ENCODE results near the gene PERCC1. TPM values are rescaled to one million over a fixed set of nuclear protein-coding genes. Genes with fewer than 3 reads are reported as not detected.

The PERCC1 gene
- not detected in 2 replicates for total RNA-seq

DNA sequence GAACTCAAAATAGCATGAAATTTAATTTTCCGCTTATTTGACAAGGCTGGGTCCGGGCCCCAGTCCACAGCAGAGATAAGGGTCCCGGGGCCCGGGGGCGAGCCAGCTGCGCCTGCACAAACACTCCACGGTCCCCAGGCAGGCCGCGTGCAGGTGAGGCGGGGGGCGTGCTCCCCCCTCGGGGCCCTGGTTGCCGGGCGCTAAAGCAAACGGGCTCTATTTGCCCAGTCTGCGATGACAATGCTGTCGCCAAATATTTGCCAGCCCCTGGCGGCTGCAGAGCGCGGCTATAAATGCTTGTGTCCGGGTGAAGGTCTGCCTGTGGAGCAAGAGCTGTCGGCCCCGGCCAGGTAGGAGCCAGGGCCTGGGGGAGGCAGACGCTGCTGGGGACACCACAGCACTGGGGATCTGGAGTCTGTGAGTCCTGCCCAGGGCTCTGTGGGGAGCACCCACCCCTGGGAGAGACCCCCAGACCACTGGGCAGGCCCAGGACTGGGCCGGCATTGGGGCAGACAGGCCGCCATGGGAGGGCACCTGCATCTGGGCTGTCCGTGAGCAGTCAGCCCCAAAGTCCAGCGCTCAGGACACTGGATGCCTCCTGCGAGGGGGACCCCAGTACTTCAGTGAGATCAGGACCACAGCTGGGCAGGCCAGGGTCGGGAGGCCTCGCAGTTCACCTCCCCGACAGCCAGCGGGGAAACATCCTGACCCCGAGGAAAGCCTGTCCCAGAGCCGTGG lies at the start of gene PERCC1:
Gene PERCC1, plus strand, starts transcription at position 320 of the 738 bp plus-strand sequence. CDS start 1,516 bp downstream, outside the sequence.
- no peak for DNase-seq (ENCODE audit: low read depth, low spot score)

DNA sequence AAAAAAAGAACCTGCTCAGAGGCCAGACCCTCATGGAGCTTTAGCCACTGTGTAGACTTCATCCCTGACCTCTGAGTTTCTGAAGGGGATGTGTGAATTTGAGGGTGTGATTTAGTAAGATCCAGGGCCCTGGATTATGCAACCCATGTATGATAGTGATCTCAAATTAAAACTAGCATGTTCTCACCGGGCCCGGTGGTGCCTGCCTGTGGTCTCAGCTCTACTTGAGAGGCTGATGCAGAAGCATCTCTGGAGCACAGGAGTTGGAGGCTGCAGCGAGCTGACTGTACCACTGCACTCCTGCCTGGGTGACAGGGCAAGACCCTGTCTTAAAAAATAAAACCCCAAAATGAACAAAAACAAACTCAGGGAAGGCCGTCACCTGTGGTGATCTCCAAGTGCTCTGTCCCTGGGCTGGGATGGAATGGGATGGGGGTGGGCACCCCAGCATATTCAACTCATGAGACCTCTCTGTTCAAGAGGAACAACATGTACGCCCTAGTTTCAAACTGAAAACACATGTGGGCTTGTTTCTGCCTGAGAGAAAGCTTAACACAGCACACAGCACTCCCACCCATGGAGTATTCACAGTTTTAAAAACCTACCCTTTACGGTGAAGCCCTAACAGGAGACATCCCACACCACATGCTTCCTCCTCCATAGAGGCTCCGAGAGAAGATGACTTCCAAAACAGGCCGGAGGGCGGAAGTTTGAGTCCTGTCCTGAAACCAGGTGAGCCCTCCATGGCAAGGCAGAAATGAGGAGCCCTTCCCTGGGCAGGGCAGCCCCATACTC lies 49.1 kb upstream of the PERCC1 start:
- DNase-seq (ENCODE audit: low read depth, low spot score): no peak

DNA sequence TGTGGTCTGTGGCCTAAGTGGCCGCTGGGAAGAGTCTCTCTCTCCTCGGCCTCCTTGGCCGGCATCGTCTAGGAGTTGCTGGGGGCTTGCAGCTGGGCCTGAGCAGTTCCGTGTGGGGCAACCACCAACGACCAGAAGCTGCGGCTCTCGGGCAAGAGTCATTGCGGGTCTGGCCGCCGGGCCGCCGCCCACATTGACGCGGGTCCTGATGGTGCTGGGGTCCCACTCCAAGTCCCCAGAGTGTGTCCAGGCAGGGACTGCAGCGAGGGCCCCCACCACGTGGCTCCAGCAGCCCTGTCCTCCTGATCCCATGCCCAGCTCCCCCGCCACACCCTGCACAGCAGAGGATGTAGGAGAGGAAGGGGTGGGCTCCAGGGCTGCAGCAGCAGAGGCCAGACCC lies 47.3 kb upstream of the PERCC1 start:
- DNase-seq (ENCODE audit: low read depth, low spot score): no peak

DNA sequence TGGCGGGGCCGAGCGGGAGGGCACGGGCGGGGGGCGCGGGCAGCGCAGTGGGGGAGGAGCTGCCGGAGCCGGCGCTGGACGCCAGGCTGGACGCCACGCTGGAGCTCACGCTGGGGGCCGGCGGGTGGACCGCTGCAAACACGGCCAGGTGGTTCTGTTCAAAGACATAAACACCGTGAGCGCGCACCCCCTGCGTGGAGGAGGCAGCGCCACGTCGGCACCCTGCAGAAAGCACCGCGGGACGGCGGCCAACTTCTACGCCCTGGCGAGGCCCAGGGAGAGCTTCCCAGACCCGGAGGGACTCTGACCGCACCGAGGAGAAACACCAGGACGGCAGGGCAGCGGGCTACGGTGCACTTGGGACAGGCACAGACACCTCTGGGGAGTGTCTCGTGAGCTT lies 45.6 kb upstream of the PERCC1 start:
- no peak for DNase-seq (ENCODE audit: low read depth, low spot score)

DNA sequence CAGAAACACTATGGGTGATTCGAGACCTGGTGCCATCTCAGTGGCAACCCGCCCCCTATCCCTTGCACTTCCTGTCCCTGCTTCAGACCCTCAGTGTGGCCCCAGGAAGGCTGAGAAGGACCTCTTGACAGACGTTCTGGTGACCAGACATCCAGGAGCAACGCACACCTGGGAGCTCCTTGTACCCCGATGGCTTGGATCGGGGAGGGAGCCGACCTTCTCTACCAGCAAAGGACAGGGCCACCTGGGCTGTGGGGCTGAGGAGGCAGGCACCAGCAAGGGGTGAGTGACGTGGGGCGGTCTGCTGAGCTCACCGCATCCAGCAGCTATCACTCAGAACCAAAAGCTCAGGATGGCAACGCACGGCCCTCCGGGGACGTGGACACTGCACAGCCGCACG lies 43.5 kb upstream of the PERCC1 start:
- no peak for DNase-seq (ENCODE audit: low read depth, low spot score)

DNA sequence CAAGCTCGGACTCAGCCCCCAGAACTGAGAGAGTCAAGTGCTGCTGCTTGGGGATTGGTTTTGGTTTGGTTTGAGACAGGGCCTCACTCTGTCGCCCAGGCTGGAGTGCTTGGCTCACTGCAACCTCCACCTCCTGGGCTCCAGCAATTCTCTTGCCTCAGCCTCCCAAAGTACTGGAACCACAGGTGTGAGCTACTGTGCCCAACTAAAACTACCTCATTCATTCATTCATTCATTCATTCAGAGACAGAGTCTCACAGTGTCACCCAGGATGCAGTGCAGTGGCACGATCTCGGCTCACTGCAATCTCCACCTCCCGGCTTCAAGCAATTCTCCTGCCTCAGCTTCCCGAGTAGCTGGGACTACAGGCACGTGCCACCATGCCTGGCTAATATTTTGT lies 41.1 kb upstream of the PERCC1 start:
- DNase-seq (ENCODE audit: low read depth, low spot score): no peak

DNA sequence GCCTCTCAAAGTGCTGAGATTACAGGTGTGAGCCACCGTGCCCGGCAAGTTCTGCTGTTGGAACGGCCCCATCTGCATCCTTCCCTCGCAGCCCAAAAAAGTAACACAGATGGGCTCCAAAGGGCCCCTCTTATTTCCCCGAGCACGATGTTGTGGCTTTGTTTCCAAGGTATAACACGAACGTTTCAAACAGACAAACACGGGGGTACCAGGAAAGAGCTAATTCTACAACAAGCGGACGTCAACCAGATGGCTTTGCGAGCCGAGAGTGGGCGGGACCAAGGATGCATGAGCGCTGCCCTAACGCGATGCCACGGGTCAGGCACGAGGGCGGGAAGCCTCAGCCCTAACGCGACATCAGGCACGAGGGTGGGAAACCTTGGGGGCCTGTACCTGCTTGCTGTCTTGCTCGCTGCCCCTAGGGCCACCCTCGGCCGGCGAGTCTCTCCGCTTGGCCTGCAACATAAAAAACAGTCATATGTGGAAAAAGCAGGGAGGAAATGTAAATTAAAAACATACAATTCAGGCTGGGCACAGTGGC lies 40.6 kb upstream of the PERCC1 start:
- DNase-seq (ENCODE audit: low read depth, low spot score): no peak

DNA sequence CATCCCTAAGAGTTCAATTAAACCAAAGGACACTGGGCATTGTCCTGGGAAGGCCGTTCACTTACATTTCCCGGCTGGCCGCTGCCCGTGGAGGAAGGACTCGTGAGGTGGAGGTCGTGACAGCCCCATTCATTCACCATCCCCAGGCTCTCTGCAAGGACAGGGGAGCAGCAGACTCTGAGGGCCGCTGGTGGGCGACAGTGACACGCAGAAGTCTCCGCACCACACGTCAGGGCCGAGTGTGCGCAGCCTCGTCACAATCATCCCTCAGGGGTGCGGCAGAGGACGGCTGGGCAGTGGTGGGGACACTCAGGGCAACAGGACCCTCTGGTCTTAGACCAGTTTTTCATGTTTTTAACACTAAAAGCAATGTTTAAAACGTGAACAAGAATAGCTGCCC lies 38.1 kb upstream of the PERCC1 start:
- DNase-seq (ENCODE audit: low read depth, low spot score): no peak

DNA sequence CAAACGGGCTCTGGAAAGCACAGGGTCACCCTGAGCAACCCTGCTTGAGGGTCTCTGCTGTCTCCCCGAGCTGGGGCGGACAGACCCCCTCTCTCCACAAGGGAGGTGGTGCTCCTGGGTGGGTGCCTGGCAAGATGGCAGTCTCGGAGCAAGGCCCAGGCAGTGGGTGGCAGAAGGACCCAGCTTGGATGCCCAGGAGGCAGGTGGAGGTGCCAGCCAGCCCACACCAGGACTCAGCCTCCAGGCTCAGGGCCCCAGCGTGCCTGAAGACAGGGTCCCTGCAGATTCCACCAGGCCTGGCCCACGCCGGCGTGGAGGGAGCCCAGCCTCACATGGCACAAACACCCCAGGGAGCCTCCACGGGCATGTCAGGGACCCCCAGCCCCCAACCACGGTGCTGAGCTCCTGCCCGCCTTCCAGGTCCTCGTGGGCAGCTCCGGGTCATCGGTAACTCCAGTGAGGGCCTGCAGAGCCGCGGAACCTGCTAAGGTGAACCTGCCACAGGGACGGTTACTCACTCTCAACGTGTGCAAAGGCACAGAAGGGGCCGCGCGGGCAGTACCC lies 37.2 kb upstream of the PERCC1 start:
- no peak for DNase-seq (ENCODE audit: low read depth, low spot score)

DNA sequence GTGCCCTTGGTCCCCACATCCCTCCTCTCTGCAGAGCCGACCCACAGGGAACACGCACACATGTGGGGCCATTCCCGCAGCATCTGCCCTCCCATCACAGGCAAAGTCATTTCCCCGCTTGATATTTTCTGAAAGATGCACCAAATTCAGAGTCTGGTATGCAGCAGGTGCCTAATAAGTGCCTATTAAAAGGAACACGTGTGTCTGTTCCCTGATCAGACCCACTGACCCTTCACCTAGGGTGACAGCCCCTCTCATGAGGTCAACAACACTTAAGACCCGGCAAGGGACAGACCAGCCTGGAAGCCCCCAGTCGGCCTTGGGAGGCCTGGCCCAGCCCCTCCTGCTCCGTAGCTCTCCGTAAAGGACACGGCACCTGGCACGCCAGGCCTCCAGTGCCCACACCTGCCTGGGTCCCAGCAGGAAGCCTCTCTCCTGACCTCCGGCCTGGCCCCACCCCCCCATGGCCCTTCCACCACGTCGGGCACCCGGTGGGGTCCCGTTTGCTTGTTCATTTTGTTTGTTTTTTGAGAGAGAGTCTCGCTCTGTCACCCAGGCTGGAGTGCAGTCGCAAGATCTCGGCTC lies 36.4 kb upstream of the PERCC1 start:
- DNase-seq (ENCODE audit: low read depth, low spot score): no peak

DNA sequence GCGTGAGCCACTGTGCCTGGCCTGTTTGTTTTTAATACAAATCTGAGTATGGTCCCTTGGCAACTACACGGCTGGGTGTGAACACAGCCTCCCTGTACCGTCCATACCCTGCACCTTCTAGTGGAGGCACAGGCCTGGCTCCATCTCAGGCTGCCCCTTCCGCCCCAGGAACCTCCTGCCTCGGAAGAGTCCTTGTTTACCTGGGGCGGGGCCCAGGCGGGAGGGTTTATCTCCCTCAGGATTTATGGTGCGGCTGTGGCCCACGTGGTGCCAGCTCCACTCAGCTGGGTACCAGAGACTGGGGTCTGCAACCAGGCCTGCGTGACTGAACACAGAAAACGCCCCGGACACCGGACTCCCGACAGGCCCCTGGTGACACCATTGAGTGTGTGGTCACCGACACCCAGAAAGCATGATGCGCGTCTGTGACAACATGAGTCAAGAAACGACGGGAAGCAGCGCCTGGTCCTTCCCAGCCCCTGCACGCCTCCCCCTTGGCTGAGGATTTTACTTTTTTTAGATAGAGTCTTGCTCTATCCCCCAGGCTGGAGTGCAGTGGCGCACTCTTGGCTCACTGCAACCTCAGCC lies 35.3 kb upstream of the PERCC1 start:
- DNase-seq (ENCODE audit: low read depth, low spot score): no peak

DNA sequence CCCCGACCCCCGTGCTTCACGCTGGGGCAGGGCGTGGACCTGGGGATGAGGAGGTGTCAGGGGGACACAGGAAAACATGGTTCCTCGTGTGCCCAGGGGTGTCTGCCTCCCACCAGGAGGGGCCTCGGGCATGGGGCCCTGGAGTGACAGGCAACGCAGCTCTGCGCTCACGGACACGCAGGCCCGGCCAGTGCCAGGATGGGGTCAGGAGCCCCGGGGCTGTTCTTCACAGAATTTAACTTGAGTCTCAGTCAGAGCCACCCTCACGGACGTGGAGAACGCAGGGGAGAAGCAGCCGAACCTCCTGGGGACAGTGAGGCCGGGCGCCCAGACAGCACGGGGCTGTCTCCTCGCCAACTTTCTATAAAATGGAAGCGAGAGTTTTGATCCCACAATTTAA lies 33.1 kb upstream of the PERCC1 start:
- DNase-seq (ENCODE audit: low read depth, low spot score): no peak

DNA sequence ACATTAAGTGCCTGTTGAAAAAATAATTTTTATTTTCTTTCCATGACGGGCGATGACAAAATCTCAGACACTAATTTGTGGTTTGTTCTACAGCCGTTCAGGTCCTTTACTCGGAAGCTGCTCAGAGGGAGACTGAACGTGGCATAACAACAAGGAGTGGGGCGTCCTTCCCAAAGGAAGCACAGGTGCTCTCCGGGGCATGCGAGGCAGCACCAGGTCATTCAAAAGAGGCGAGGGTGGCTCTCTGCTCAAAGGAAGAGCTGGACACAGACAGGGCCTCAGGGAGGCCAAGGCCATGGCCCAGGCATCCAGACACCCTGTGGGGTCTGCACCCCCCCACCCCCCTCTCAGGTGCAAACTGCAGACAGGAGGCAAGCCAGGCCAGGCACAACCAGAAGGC lies 32.5 kb upstream of the PERCC1 start:
- no peak for DNase-seq (ENCODE audit: low read depth, low spot score)

DNA sequence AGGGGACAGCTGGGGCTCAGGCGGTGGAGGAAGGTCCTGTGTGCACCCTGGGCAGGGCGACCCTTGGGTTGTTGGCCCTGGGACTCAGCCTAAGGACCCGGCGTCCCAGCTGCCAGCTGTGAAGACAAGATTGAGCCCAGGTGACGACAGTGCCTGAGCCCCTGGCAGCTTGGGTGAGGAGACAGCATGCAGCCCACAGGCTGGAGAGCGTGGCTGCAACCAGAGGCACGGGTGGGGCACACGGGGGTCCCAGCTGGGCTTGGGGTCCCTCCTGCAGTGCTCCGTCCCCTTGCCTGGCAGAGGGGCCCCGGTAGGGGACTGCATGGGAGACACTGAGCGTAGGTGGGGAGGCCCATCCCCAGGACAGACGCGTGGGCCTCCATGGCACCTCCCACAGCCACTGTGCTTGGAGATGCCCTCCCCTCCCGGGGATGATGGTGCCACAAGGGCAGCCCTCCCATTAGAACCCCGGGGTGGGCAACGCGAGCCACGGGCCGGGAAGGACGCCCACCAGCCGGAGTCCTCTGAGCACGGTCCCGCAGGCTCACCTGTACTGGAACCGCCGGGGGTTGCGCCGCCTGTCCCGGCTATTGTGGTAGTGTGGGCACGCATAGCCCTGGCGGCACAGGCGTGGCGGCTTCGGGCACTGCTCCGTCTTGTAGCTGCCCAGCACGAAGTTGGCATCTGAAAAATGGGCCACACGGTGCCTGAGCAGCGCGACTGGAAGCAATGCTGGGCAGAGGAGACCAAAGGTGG lies 31.9 kb upstream of the PERCC1 start:
- DNase-seq (ENCODE audit: low read depth, low spot score): no peak

DNA sequence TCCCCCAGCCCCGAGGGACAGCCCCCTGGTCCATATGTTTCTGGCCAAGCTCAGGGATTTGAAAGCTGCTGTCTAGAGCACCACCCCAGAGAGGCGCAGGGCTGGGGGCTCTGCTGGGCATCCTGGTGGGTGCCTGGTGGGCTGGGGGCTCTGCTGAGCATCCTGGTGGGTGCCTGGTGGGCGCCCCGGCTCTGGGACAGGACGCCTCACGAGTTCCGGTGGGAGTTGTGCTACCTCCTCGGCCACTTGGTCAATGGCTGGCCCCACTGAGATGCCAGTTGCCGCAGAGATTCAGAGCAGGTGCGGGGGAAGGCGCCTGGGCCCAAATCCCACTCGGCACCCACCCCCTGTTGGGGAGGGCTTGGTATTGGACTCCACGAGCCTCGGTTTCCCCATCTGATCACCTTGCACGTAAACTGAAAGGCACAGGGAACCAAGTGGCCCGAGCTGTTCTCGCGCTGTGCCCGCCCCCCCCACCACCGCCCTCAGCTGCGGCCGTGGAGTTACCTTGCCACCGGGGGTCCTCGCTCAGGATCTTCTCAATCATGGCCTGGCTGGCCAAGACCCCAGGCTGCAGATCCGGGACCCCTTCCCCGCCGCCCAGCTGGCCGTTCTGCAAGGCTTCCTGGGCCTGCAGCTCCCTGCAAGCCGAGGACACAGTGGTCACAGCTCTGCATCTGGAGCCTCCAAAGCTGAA lies 29.7 kb upstream of the PERCC1 start:
- DNase-seq (ENCODE audit: low read depth, low spot score): no peak

DNA sequence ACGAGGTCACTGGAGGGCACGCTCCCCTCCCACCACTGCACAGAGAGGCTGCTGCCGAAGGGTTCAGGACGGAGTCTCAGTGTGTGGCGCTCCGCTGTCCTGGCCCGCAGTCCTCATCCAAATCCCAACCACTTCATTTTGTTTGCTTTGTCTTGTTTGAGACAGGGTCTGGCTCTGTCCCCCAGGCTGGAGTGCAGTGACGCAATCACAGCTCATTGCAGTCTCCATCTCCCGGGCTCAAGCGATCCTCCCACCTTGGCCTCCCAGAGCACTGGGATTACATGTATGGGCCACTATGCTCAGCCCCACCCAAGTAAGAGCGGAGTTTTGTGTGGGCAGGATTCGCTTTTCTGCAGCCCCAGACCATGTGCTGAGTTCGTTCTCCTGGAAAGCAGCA lies 29.1 kb upstream of the PERCC1 start:
- no peak for DNase-seq (ENCODE audit: low read depth, low spot score)

DNA sequence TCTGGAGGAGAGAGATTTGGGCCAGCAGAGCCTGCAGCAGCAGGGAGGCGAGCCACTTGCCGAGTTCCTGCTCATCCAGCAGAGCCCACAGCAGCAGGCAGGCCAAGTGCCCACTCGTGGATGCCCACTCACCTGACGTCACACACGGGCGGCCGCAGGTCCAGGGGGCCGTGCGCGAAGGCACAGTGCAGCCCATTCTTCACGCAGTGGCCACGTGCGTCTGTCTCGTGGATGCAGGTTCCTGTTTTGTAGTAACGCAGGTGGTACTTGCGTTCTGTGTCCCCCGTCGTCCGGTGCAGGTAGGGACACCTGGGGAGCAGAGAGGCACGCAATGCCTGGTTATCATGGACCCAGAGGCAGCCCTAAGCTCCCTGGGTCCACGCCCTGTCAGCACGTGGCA lies 27.8 kb upstream of the PERCC1 start:
- no peak for DNase-seq (ENCODE audit: low read depth, low spot score)

DNA sequence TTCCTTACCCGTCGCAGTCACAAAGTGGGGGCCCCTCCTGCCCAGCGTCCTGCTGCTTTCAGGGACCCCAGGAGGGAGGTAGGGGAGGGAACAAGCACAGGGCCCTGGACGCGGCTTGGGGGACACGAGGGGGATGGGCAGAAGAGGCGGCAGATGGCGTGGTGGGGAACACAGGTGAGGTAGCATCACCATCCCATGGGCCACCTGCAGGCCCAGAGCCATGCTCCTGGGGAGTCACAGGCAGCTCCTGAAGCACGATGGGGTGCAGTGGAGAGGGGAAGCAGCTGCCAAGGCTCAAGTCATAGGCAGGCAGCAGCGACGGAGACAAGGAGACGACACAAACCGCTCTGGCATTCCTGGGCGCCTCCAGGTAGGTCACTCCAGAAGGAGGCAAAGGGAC lies 27.1 kb upstream of the PERCC1 start:
- DNase-seq (ENCODE audit: low read depth, low spot score): no peak

DNA sequence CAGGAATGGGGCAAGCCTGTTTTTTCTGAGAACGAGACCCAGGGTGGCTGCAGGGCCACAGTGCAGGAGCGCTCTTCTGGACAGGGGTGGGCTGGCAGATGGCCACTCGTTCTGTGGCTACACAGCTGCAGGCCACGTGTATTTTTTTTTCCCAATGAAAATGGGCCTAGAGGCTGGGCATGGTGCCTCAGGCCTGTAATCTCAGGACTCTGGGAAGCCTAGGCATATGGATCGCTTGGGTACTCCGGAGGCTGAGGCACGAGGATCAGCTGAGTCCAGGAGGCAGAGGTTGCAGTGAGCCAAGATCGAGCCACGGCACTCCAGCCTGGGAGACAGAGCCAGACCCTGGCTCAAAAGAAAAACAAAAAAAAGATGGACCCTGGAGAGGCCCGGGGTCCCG lies 23.1 kb upstream of the PERCC1 start:
- DNase-seq (ENCODE audit: low read depth, low spot score): no peak

DNA sequence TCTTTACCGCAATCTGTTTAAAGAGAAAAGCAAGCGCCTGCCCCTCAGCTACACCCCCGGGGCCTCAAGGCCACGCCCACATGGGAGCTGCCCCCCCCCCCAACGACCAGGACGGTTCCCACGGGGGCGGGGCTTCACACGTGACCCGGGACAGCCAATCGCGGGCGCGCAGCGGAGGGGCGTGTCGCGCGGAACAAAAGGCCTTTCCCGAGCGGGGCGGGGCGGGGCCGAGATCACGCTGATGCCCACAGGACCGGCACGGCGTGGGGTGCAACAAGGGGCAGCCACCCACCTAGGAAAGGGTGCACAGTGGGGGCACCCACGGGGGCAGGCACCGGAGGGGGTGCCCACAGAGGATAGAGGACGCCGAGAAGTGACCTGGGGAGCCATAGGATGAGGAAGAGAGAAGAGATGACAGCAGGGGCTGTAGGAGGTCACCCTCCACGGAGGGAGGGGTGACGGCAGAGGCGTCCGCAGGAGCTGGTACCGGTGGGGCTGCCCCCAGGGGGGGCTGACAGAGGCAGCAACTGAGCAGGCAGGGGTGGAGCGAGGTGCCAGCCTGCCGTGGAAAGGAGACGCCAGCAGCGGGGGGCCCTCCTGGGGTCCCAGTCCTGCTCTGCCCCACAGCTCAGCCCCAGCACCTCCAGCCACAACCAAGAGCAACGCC lies 22.6 kb upstream of the PERCC1 start:
- DNase-seq (ENCODE audit: low read depth, low spot score): peak; percentile 51
